ENCODE data around the gene FIGNL1. TPM values are rescaled to one million over a fixed set of nuclear protein-coding genes. Genes with fewer than 3 reads are reported as not detected.

Gene FIGNL1
- total and polyA plus RNA-seq, 2 donors (not counting 3 experiments of a cell fraction or from before 2014, with no cell fraction given): 20.8 to 49.3 TPM

DNA sequence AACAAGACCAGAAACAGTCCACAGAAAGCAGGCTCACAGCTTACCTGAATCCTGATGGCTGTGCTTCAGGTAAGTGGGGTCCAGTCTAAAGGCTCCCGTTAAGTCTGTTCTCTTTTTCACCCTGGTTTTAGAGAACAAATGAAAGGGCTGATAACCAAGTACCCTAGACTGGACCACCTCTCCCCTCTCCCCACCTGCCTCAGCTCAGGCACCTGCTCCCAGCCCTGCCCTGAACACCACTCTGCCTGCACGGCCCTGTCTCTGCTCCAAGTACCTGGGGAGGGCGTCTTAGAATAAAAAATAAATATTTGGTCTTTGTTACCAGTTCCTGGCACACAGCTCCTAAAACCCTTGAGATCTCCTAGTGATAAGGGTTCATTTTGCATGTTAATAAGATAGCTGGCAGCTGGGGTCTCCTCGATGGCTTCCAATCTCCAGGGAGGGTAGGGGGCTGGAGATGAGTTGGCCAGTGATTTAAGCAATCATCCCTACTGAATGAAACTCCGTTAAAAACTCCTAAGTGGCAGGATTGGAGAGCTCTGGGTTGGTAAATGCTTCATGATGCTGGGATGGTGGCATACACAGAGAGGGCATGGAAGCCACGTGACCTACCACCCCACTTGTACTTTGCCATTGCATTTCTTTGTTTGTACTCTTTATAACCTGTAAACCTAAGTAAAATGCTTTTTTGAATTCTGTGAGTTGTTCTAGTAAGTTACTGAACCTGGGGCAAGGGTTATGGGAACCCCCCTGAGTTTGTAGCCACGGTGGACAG is 29.8 kb upstream of the FIGNL1 start:
- Histone ChIP-seq H3K9me1 (replicated peaks; ENCODE audit: control insufficient read depth, extremely low read depth, insufficient read depth, low read length) (no peaks in the 10 kb centered on the region), H3K4me2 (ENCODE audit: insufficient read depth, low read length) (no peak overlapping the region), H3K36me3 (ENCODE audit: control insufficient read depth in 2 of 2, extremely low read depth in 1 of 2, insufficient read depth in 2 of 2, low read length in 2 of 2) (no peaks in the 10 kb centered on the region), H3K9ac (replicated peaks; ENCODE audit: extremely low read depth, insufficient read depth, low read length) (no peak overlapping the region), H2AFZ (ENCODE audit: low read depth, low read length) (no peak overlapping the region), H3K27ac (ENCODE audit: insufficient read depth, low read depth, low read length) (no peak overlapping the region), H3K4me3 (replicated peaks in 1 of 3; ENCODE audit: insufficient read depth in 1 of 3, low read depth in 1 of 3, low read length in 3 of 3) (no peak overlapping the region), H3K4me1 (ENCODE audit: control insufficient read depth, extremely low read depth, insufficient read depth, low read length) (no peaks in the 10 kb centered on the region), H4K20me1 (replicated peaks; ENCODE audit: control insufficient read depth, extremely low read depth, insufficient read depth, low read length) (no peaks in the 10 kb centered on the region), H3K79me2 (ENCODE audit: control insufficient read depth, insufficient read depth, low read length) (no peaks in the 10 kb centered on the region), H3K9me3 (replicated peaks; ENCODE audit: control insufficient read depth, insufficient read depth, low read length) (no peaks in the 10 kb centered on the region), H3K27me3 (ENCODE audit: control insufficient read depth in 2 of 2, insufficient read depth in 2 of 2, low read length in 2 of 2) (no peaks in the 10 kb centered on the region)
- ChIA-PET CTCF (no interaction called here), POLR2A (no interaction called here)
- no peak for FAIRE-seq
- DNase-seq (ENCODE audit: low read depth, low spot score): no peak
- intact Hi-C loops (cut with micrococcal nuclease): no loop called here
- dilution Hi-C loops (cut with MboI; ENCODE audit: extremely low pct_ligation_motif_present, low sequenced_read_pairs): no loop called here
- BruUV-seq (replicated peaks): no TSS peak
- TF ChIP-seq FOS (IDR thresholded peaks at IDR 0.05; ENCODE audit: borderline replicate concordance, insufficient read depth, low read length) (no peak), GATA2 (IDR thresholded peaks at IDR 0.05; ENCODE audit: insufficient read depth, insufficient read length, low read depth, low read length) (no peak), MAX (IDR thresholded peaks at IDR 0.05; ENCODE audit: insufficient read depth, insufficient read length) (no peak), POLR2AphosphoS5 (IDR thresholded peaks at IDR 0.05; ENCODE audit: insufficient read depth, low read depth, low read length) (no peak), POLR2A (IDR thresholded peaks at IDR 0.05; ENCODE audit: low read depth, low read length) (no peak), MYC (IDR thresholded peaks at IDR 0.05; ENCODE audit: low read depth, low read length) (no peak), EZH2 (IDR thresholded peaks at IDR 0.05; ENCODE audit: borderline replicate concordance, low read depth, low read length, severe bottlenecking) (no peak), JUN (IDR thresholded peaks at IDR 0.05; ENCODE audit: borderline replicate concordance, insufficient read depth, insufficient read length, low read depth) (no peak)
- TF ChIP-seq, protein P1, sequence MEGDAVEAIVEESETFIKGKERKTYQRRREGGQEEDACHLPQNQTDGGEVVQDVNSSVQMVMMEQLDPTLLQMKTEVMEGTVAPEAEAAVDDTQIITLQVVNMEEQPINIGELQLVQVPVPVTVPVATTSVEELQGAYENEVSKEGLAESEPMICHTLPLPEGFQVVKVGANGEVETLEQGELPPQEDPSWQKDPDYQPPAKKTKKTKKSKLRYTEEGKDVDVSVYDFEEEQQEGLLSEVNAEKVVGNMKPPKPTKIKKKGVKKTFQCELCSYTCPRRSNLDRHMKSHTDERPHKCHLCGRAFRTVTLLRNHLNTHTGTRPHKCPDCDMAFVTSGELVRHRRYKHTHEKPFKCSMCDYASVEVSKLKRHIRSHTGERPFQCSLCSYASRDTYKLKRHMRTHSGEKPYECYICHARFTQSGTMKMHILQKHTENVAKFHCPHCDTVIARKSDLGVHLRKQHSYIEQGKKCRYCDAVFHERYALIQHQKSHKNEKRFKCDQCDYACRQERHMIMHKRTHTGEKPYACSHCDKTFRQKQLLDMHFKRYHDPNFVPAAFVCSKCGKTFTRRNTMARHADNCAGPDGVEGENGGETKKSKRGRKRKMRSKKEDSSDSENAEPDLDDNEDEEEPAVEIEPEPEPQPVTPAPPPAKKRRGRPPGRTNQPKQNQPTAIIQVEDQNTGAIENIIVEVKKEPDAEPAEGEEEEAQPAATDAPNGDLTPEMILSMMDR (IDR thresholded peaks at IDR 0.05; ENCODE audit: extremely low read depth in 1 of 2, insufficient read depth in 1 of 2, low read depth in 1 of 2, low read length in 2 of 2): no peak

Data from endothelial cell of umbilical vein (primary cell).